Renal pelvis (tissue), 4 donors: ENCODE measurements around the gene COLQ. TPM values are rescaled to one million over a fixed set of nuclear protein-coding genes. Genes with fewer than 3 reads are reported as not detected.

Experiments
- DNase-seq: peaks from one replicate; pipeline ENCODE4 v3.0.0-alpha.2; 2013
- polyA plus RNA-seq, 3 donors: library from polyadenylated mRNA; unstranded; fragments of 120-200 nt; gene quantifications; one replicate each; pipeline ENCODE4 v1.2.1, GENCODE V29; 2013; ENCODE audit not compliant: insufficient read length in 3 of 3

COLQ gene
- polyA plus RNA-seq, 3 donors = 4.0 to 11.0 (median 10.1) TPM

DNA sequence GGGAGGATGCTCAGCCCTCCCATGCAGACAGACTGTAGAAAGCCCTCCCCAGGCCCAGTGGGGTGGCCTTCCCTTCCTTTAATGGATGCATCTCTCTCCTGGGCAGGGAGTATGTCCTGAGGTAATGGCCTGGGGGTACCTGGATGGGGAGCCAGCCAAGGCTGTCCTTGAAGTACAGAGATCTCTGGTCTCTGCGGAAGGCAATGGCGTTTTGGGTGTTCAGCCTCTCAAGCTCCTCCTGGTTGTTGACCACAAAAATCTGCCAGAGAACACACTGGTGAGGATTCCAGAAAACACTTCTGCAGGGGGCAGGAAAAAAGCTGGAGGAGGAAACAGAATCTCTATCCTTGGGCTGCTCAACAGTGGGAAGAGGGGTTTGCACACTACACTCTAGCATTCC lies 65.2 kb downstream of the COLQ start:
- no peak for DNase-seq

DNA sequence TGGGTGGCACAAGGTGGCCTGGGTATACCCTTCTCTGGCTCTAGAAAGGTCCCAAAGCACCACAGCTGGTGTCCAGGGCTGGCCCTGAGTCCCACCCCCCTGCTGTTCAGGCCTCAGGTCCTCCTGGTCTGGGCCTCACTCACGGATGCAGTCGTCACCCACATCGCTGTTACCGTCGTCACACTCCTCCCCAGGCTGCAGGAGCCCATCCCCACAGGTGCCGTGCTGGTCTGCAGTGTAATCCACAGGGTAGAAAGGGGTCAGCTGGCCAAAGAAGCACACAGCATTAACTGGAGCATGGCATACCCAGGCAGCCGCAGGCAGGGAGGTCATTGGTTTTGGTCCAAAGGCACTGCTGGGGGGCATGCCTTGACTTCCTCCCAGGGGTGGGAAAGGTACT lies 65.8 kb downstream of the COLQ start:
- DNase-seq = no peak

DNA sequence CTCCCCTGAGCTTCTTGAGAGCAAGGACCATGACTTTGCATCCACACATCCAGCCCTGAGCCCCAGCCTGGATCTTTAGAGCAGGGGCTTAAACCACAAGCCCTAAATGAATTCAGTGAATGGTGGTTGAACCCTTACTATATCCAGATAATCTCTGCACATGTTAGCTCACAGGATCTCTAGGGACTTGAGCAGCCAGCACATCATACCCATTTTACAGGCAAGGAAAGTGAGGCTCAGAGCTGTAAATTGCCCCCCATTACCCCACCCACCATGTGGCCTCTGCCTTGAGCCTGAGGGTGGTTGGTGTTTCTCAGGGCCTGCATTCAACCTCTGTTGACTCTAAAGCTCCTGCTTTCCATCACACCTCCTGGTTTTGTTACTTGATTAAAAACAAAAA lies 66.5 kb downstream of the COLQ start:
- no peak for DNase-seq

GRCh38 chr3:15453991-15454625 lies 67.4 kb downstream of the COLQ start:
- DNase-seq = no peak

DNA sequence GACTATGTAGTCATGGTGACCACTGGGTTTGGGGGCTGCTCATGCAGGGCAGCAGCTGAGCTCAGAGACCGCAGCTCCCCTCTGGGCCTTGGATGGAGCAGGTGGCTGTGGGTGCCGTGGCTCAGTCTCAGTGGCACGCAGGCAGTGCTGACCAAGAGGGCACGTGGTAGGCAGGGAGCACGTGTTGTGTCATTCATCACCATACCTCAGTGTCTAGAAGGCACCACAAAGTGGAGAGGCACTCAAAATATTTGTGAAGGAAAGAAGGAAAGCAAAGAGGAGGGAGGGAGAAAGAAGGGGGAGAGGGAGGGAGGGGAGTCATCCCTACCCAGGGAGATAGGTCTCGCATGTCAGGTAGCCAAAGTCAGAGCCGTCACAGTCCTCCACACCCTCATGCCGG lies 68.0 kb downstream of the COLQ start:
- no peak for DNase-seq

- no peak for DNase-seq
Measured at GRCh38 chr3:15452961-15453360, 68.5 kb downstream of the COLQ start.

GRCh38 chr3:15452156-15452555 lies 69.3 kb downstream of the COLQ start:
- no peak for DNase-seq

GRCh38 chr3:15451216-15452113 lies 70.0 kb downstream of the COLQ start:
- no peak for DNase-seq

GRCh38 chr3:15450438-15451215 lies 70.9 kb downstream of the COLQ start:
- no peak for DNase-seq

DNA sequence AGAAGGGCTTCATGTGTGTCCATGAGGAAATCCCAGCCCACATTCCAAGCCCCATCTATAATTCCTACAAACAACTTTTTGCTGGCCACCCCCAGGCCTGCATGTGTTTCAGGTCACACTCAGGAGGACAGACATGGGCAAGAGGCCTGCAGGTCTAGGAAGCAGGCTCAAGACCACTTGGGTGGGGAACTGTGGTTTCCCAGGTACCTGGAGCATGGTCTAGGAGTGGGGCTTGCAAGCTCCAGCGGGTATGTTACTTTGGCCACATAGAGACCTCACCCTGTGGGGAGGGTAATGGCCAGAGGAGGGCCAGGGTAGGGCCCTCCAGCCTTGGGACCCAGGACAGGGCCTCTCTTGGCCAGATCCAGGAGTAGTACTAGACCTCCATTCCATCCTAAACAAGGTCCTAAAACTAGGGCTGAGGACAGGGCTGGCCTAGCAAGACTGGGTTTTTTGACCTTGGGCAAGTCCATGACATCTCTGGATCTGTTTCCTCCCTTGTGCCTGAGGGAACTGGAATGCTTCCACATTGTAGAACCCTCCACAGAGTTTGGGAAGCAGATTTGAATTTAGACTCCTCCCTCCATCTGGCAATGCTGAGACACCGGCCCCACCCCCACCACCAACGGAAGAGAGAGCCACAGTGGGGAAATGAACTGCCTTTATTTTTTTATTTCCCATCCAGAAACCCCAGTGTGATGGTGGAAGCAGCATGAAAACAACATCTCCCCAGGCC lies 71.8 kb downstream of the COLQ start:
- no peak for DNase-seq

- DNase-seq = no peak
Measured at GRCh38 chr3:15443826-15444524, 77.5 kb downstream of the COLQ start.

DNA sequence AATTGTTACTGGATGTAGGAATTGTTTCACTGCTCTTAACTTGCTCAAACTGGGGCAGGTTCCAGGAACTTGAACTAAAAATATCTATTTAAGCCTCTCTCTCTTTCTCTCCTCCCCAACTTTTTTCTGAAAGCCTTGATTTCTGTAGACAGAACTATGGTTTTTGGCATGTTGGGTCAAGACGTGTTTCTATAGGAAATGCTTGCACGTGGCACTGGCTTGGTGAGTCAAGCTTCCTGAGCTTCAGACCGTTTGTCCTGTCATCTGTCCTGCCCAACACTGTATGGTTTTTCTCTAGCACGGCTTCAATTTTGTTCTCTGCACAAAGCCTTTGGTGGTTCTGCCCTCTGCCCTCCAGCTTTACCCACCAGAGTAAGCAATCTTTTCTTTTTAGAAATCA lies 80.6 kb downstream of the COLQ start:
- DNase-seq = no peak

- no peak for DNase-seq
Measured at GRCh38 chr3:15439476-15439875, 82.0 kb downstream of the COLQ start.

- DNase-seq = no peak
Measured at GRCh38 chr3:15438983-15439382, 82.5 kb downstream of the COLQ start.

DNA sequence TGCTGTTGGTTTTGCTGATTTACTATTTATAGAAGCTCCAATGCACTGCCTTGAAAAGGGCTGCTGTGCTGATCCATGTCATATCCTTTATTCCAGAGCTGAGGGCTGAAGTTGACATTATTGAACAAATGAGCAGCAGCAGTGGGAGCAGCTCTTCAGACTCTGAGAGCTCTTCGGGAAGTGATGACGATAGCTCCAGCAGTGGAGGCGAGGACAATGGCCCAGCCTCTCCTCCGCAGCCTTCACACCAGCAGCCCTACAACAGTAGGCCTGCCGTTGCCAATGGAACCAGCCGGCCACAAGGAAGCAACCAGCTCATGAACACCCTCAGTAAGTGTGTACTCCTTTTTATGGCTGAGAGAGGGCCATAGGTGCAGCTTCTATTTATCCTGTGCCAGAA lies 85.3 kb downstream of the COLQ start:
- DNase-seq = no peak

DNA sequence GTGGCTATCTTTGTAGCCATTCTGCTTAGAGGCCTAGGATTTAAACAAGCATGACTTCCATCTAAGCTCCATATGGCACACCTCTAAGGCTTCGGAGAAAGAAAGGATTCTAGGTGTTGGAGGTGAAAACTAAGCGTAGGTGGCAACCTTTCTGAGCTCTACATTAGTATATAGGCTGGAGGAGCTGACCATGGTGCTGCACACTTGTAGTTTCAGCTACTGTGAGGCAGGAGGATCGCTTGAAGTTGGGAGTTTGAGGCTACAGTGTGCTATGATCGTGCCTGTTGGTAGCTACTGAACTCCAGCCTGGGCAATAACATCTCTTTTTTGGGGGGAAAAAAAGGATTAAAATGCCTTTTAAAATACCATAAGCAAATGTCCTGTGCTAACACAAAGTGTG lies 86.8 kb downstream of the COLQ start:
- DNase-seq = no peak

DNA sequence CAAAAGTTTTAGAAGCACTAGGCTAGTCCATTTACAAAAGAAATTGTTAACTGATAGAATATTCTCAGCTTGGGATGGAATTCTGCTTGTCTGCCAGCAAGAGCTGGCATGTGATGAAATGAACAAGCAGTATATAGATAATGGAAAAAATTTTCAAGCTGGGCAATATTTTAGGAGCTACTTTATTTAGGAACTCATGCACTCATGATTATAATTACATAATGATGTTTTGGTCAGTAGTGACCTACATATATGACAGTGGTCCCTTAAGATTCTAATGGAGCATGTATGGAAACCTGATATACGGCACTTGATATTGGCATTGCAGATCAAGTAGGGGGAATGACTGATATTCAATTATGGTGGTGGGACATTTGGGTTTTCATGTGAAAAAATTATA lies 88.0 kb downstream of the COLQ start:
- no peak for DNase-seq

DNA sequence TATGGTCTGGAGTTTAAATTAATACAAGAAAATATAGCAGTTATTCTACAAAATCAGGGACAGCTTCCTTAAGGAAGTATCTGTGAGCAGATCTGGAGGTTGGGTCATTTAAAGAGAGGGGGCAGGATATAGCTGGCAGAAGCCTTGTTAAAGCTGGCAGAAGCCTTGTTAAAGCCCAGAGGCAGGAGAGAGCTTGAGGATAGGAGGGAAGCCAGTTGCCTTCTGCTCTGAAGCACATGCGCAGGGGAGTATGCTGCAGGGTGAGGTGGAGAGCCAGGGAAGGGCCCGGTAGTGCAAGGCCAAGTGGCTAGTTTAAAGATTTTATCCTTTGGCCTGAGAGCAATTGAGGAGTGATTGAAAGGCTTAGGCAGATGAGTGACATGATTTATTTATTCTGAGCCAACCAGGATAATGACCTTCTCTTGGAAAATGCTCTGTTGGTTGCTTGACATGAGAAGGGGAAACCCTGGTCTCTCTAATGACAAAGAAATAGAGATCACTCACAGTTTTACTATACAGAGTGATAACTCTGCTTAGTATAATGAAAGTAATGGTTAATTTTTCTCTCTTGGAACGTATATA lies 90.2 kb downstream of the COLQ start:
- DNase-seq = no peak

- DNase-seq = no peak
Measured at GRCh38 chr3:15430624-15431023, 90.9 kb downstream of the COLQ start.

GRCh38 chr3:15429080-15429479 lies 92.4 kb downstream of the COLQ start:
- no peak for DNase-seq

GRCh38 chr3:15428539-15428938 lies 93.0 kb downstream of the COLQ start:
- DNase-seq = no peak
